H1 (cell line): ENCODE results near the gene CARD16. TPM values are rescaled to one million over a fixed set of nuclear protein-coding genes. Genes with fewer than 3 reads are reported as not detected.

Experiments
- CTCF ChIA-PET: fragments of 300-600 bp; sonication (Branson Sonifier 250); formaldehyde crosslinking; loops from one replicate; lab custom pipeline; 2021; ENCODE audit not compliant: partially characterized antibody; lab: Charles Lee
- POLR2A ChIA-PET: fragments of 300-600 bp; sonication (Branson Sonifier 250); formaldehyde crosslinking; loops from one replicate; lab custom pipeline; 2021; ENCODE audit warnings: inconsistent platforms; ENCODE audit not compliant: partially characterized antibody; lab: Charles Lee
- DNase-seq, 2 experiments: peaks; one replicate each; pipeline versions ENCODE4 v3.0.0 to v3.0.0-alpha.2; 2010 to 2022; ENCODE audit warnings: low spot score in 2 of 2, low read depth in 1 of 2, mixed read lengths in 1 of 2
- FAIRE-seq: peaks from 2 replicates; lab custom pipeline; 2011; peaks lifted over from hg19 to GRCh38; lab: Jason Lieb, UNC
- H2AFZ ChIP-seq: 2 replicates; pipeline ENCODE4 v1.8.1; 2012; ENCODE audit warnings: low read length, inconsistent platforms
- H2AK5ac ChIP-seq: 2 replicates; pipeline ENCODE4 v1.6.1; 2013; ENCODE audit warnings: low read depth, low read length
- H2BK120ac ChIP-seq: replicated peaks from 2 replicates; pipeline ENCODE3; 2013; ENCODE audit warnings: low read depth, low read length, inconsistent platforms
- H2BK12ac ChIP-seq: 2 replicates; pipeline ENCODE4 v1.6.1; 2013; ENCODE audit warnings: low read depth, low read length
- H2BK15ac ChIP-seq: 2 replicates; pipeline ENCODE4 v1.6.1; 2013; ENCODE audit warnings: low read length
- H2BK20ac ChIP-seq: 2 replicates; pipeline ENCODE4 v1.6.1; 2013; ENCODE audit warnings: low read length
- H2BK5ac ChIP-seq: 2 replicates; pipeline ENCODE4 v1.6.1; 2013; ENCODE audit warnings: low read depth, low read length
- H3K14ac ChIP-seq: 2 replicates; pipeline ENCODE4 v1.6.1; 2013; ENCODE audit warnings: inconsistent platforms; ENCODE audit not compliant: insufficient read length
- H3K18ac ChIP-seq: 2 replicates; pipeline ENCODE4 v1.6.1; 2013; ENCODE audit warnings: low read length; ENCODE audit errors: extremely low read depth
- H3K23ac ChIP-seq: 2 replicates; pipeline ENCODE4 v1.6.1; 2013; ENCODE audit warnings: inconsistent platforms; ENCODE audit not compliant: insufficient read length
- H3K23me2 ChIP-seq: 2 replicates; pipeline ENCODE4 v1.6.1; 2013; ENCODE audit warnings: low read depth, low read length
- H3K27ac ChIP-seq: 2 replicates; pipeline ENCODE4 v1.6.1; 2011; ENCODE audit warnings: low read depth, low read length, inconsistent platforms
- H3K27me3 ChIP-seq, 4 experiments: replicated peaks in 1 of 4; 1 replicate in 1 of 4; 2 replicates in 3 of 4; pipeline versions ENCODE4 v1.6.1 to v1.8.1; 2011 to 2013; ENCODE audit warnings: low read length in 3 of 4, mild to moderate bottlenecking in 3 of 4, inconsistent platforms in 2 of 4, mixed read lengths in 2 of 4, moderate library complexity in 1 of 4; ENCODE audit not compliant: control insufficient read depth in 3 of 4, insufficient read depth in 3 of 4; ENCODE audit errors: extremely low read depth in 1 of 4
- H3K36me3 ChIP-seq, 4 experiments: 2 replicates each; pipeline versions ENCODE4 v1.6.1 to v1.8.1; 2011 to 2013; ENCODE audit warnings: mild to moderate bottlenecking in 4 of 4, low read length in 3 of 4, moderate library complexity in 2 of 4, control low read depth in 1 of 4, inconsistent platforms in 1 of 4; ENCODE audit not compliant: insufficient read depth in 4 of 4, control insufficient read depth in 2 of 4
- H3K4ac ChIP-seq: replicated peaks from 2 replicates; pipeline ENCODE3; 2013; ENCODE audit warnings: low read length, low read depth, mixed read lengths, inconsistent platforms; ENCODE audit not compliant: insufficient read length
- H3K4me1 ChIP-seq, 4 experiments: replicated peaks in 1 of 4; 1 replicate in 1 of 4; 2 replicates in 3 of 4; pipeline versions ENCODE4 v1.6.1 to v1.8.1; 2011 to 2013; ENCODE audit warnings: low read length in 3 of 4, inconsistent platforms in 2 of 4, mixed read lengths in 1 of 4; ENCODE audit not compliant: insufficient read depth in 4 of 4, control insufficient read depth in 3 of 4
- H3K4me2 ChIP-seq, 2 experiments: 2 replicates each; pipeline versions ENCODE4 v1.6.1 to v1.8.1; 2011 to 2013; ENCODE audit warnings: low read depth in 2 of 2, low read length in 2 of 2, control low read depth in 1 of 2, inconsistent platforms in 1 of 2, mild to moderate bottlenecking in 1 of 2; ENCODE audit not compliant: insufficient read depth in 1 of 2
- H3K4me3 ChIP-seq, 4 experiments: fragments of 200-600, 300-600 bp in 1 of 4; sonication (generic), shearing (Covaris generic), sonication (Bioruptor Twin) in 1 of 4; 2 replicates each; pipeline versions ENCODE4 v1.5.1 to v1.8.1; 2011 to 2016; ENCODE audit warnings: low read length in 4 of 4, low read depth in 3 of 4, control low read depth in 2 of 4, inconsistent platforms in 2 of 4, mild to moderate bottlenecking in 2 of 4, mixed read lengths in 1 of 4, moderate library complexity in 1 of 4; ENCODE audit not compliant: insufficient read depth in 2 of 4; ENCODE audit errors: extremely low read depth in 1 of 4
- H3K56ac ChIP-seq: replicated peaks from 2 replicates; pipeline ENCODE3; 2013; ENCODE audit warnings: low read depth, mild to moderate bottlenecking, mixed read lengths, low read length, inconsistent platforms; ENCODE audit not compliant: insufficient read length
- H3K79me1 ChIP-seq: 2 replicates; pipeline ENCODE4 v1.6.1; 2013; ENCODE audit warnings: low read depth, low read length, control low read depth
- H3K79me2 ChIP-seq, 2 experiments: 2 replicates each; pipeline versions ENCODE4 v1.6.1 to v1.8.1; 2012 to 2013; ENCODE audit warnings: low read length in 2 of 2, mild to moderate bottlenecking in 2 of 2, inconsistent platforms in 1 of 2; ENCODE audit not compliant: insufficient read depth in 2 of 2, control insufficient read depth in 1 of 2
- H3K9ac ChIP-seq, 4 experiments: replicated peaks in 1 of 4; 1 replicate in 1 of 4; 2 replicates in 3 of 4; pipeline versions ENCODE4 v1.6.1 to v1.8.1; 2011 to 2013; ENCODE audit warnings: low read depth in 3 of 4, low read length in 3 of 4, control low read depth in 2 of 4, mild to moderate bottlenecking in 2 of 4, moderate library complexity in 2 of 4, inconsistent platforms in 1 of 4; ENCODE audit errors: extremely low read depth in 1 of 4
- H3K9me3 ChIP-seq, 2 experiments: 2 replicates each; pipeline versions ENCODE4 v1.6.1 to v1.8.1; 2012 to 2013; ENCODE audit warnings: mild to moderate bottlenecking in 2 of 2, moderate library complexity in 2 of 2, control low read depth in 1 of 2, inconsistent platforms in 1 of 2, low read depth in 1 of 2, low read length in 1 of 2, mixed read lengths in 1 of 2; ENCODE audit not compliant: insufficient read depth in 2 of 2
- H4K20me1 ChIP-seq, 2 experiments: replicated peaks in 1 of 2; 2 replicates each; pipeline versions ENCODE3 to v1.8.1; 2011 to 2013; ENCODE audit warnings: inconsistent platforms in 2 of 2, low read length in 2 of 2, mild to moderate bottlenecking in 1 of 2; ENCODE audit not compliant: insufficient read depth in 2 of 2, control insufficient read depth in 1 of 2
- H4K5ac ChIP-seq: 2 replicates; pipeline ENCODE4 v1.6.1; 2013; ENCODE audit warnings: low read length, low read depth, mixed read lengths, inconsistent platforms; ENCODE audit not compliant: insufficient read length
- H4K8ac ChIP-seq: 2 replicates; pipeline ENCODE4 v1.8.0; 2013; ENCODE audit warnings: mild to moderate bottlenecking, moderate library complexity, low read length, inconsistent platforms; ENCODE audit not compliant: insufficient read depth; ENCODE audit errors: extremely low read depth
- H4K91ac ChIP-seq: replicated peaks from 2 replicates; pipeline ENCODE3; 2013; ENCODE audit warnings: low read length, mixed read lengths, inconsistent platforms; ENCODE audit not compliant: insufficient read length
- BCL11A ChIP-seq, 2 experiments: IDR thresholded peaks; one replicate each; pipeline ENCODE4 v1.6.1; 2011; ENCODE audit warnings: low read depth in 2 of 2, low read length in 2 of 2, mild to moderate bottlenecking in 2 of 2
- CTBP2 ChIP-seq: IDR thresholded peaks from 2 replicates; pipeline ENCODE4 v1.7.0; 2011; ENCODE audit warnings: borderline replicate concordance, mild to moderate bottlenecking, moderate library complexity, mixed read lengths, low read length; ENCODE audit not compliant: insufficient read depth, insufficient read length
- EP300 ChIP-seq, 2 experiments: IDR thresholded peaks; 1 replicate in 1 of 2; 2 replicates in 1 of 2; pipeline ENCODE4 v1.6.1; 2011 to 2012; ENCODE audit warnings: low read depth in 2 of 2, low read length in 2 of 2, mild to moderate bottlenecking in 2 of 2, borderline replicate concordance in 1 of 2, inconsistent platforms in 1 of 2, moderate library complexity in 1 of 2
- GABPA ChIP-seq: IDR thresholded peaks from 2 replicates; pipeline ENCODE4 v1.6.1; 2011; ENCODE audit warnings: mild to moderate bottlenecking, low read length, moderate library complexity, borderline replicate concordance; ENCODE audit not compliant: insufficient read depth
- KDM1A ChIP-seq: fragments of 200-600, 300-600 bp; sonication (generic); IDR thresholded peaks from 2 replicates; pipeline ENCODE4 v1.7.1; 2016; ENCODE audit warnings: mild to moderate bottlenecking, low read length, borderline replicate concordance
- KDM5A ChIP-seq: fragments of 200-600 bp; IDR thresholded peaks from 2 replicates; pipeline ENCODE4 v1.7.1; 2012; ENCODE audit warnings: mild to moderate bottlenecking, low read length, inconsistent platforms, mixed read lengths
- MAFK ChIP-seq: IDR thresholded peaks from 2 replicates; pipeline ENCODE4 v1.6.1; 2012; ENCODE audit warnings: low read depth, mild to moderate bottlenecking, improper control_type of control experiment, low read length
- POLR2A ChIP-seq, 2 experiments: IDR thresholded peaks; 1 replicate in 1 of 2; 2 replicates in 1 of 2; pipeline ENCODE4 v1.6.1; 2011; ENCODE audit warnings: low read depth in 2 of 2, low read length in 2 of 2, mild to moderate bottlenecking in 2 of 2; ENCODE audit errors: control extremely low read depth in 1 of 2
- SP2 ChIP-seq: IDR thresholded peaks from 2 replicates; pipeline ENCODE4 v1.6.1; 2012; ENCODE audit warnings: mild to moderate bottlenecking, low read length, inconsistent platforms
- SP4 ChIP-seq: IDR thresholded peaks from 2 replicates; pipeline ENCODE4 v1.6.1; 2012; ENCODE audit warnings: low read length, inconsistent platforms
- SUZ12 ChIP-seq: fragments of 200-600 bp; sonication (generic); IDR thresholded peaks from 2 replicates; pipeline ENCODE4 v1.6.1; 2012; ENCODE audit warnings: mild to moderate bottlenecking, inconsistent platforms, low read length, moderate library complexity, mixed read lengths
- WGBS, 2 experiments: shearing (Covaris generic) in 1 of 2; methylation state at CpG; one replicate each; pipeline versions ENCODE4 v1.1.6 to v1.1.7; 2013 to 2015; ENCODE audit warnings: low lambda C conversion rate in 2 of 2, mixed read lengths in 2 of 2, inconsistent platforms in 1 of 2, low coverage in 1 of 2, missing lambda C conversion rate in 1 of 2; ENCODE audit not compliant: insufficient replicate concordance in 2 of 2, insufficient coverage in 1 of 2, insufficient read length in 1 of 2; ENCODE audit errors: extremely low coverage in 1 of 2, missing lambda C conversion rate in 1 of 2; 5-methylcytosine and 5-hydroxymethylcytosine counted together
- polyA plus RNA-seq, 7 experiments: library from polyadenylated mRNA; depleted of rRNA in 3 of 7; stranded (reverse) in 5 of 7; unstranded in 2 of 7; fragments of >200 nt in 5 of 7; fragments of 200-250 nt in 2 of 7; gene quantifications; 1 replicate in 5 of 7; 2 replicates in 1 of 7; 4 replicates in 1 of 7; pipeline versions ENCODE4 v1.2.1 to v1.2.3, GENCODE V29; 2011 to 2013; ENCODE audit warnings: missing spikeins in 2 of 7, mixed read lengths in 2 of 7
- total RNA-seq: library from RNA; stranded (reverse); fragmentation: NEBNext Ultra II Directional; extraction: Animal tissue kit (Norgen Biotek cat#: 25700); gene quantifications from 2 replicates; pipeline ENCODE4 v1.2.1, GENCODE V29; 2021
- TF ChIP-seq, protein P1 (sequence below): IDR thresholded peaks from 2 replicates; pipeline ENCODE4 v1.6.1; 2011; ENCODE audit warnings: low read length, improper control_type of control experiment
- TF ChIP-seq, protein P2 (sequence below): IDR thresholded peaks from 2 replicates; pipeline ENCODE4 v1.6.1; 2012; ENCODE audit warnings: inconsistent platforms

Gene CARD16
- total and polyA plus RNA-seq, 2 of the 8 experiments (the other 6 are each of a cell fraction or from before 2014, with no cell fraction given): not detected

DNA sequence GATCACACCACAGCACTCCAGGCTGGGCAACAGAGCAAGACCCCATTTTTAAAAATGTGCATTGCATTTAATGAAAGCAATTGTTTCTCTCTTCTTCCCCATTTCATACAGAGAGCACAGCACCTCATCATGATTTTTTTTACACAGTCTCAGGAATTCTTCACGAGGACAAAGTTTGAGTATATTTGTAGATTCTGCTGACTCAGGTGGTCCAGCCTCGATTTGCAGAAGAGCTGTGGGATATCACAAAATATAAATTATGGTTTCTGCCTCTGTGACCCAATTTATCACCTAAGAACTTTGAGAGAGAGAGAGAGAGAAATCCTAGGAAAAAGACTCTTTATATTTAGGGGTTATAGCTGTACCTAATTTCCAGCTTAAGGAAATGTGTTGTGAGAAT, 42.0 kb downstream of the CARD16 start:
- CTCF ChIA-PET: interaction anchor here (0.5 kb wide), 1 partner anchor 158 kb away, joined by 3 read pairs; no protein-coding TSS in a partner anchor
- FAIRE-seq: no peak
- no peak overlapping the region for H3K14ac ChIP-seq
- no peak for TF ChIP-seq BCL11A (IDR thresholded peaks at IDR 0.05; ENCODE audit: low read depth in 2 of 2, low read length in 2 of 2)
- no peak for TF ChIP-seq SP2
- TF ChIP-seq POLR2A (IDR thresholded peaks at IDR 0.05; ENCODE audit: control extremely low read depth in 1 of 2, low read depth in 2 of 2, low read length in 2 of 2): no peak
- no peak for TF ChIP-seq CTBP2
- TF ChIP-seq, protein P1, sequence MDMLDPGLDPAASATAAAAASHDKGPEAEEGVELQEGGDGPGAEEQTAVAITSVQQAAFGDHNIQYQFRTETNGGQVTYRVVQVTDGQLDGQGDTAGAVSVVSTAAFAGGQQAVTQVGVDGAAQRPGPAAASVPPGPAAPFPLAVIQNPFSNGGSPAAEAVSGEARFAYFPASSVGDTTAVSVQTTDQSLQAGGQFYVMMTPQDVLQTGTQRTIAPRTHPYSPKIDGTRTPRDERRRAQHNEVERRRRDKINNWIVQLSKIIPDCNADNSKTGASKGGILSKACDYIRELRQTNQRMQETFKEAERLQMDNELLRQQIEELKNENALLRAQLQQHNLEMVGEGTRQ: no peak
- TF ChIP-seq GABPA: no peak
- no peak for TF ChIP-seq KDM1A
- no peak for TF ChIP-seq SP4
- no peak for TF ChIP-seq EP300 (IDR thresholded peaks at IDR 0.05; ENCODE audit: borderline replicate concordance in 1 of 2, low read depth in 2 of 2, low read length in 2 of 2)
- TF ChIP-seq, protein P2, sequence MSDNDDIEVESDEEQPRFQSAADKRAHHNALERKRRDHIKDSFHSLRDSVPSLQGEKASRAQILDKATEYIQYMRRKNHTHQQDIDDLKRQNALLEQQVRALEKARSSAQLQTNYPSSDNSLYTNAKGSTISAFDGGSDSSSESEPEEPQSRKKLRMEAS: no peak
- TF ChIP-seq SUZ12: no peak
- TF ChIP-seq MAFK: no peak
- no peak for TF ChIP-seq KDM5A

More for the DNA sequence above, 42.0 kb downstream of the CARD16 start:
- Histone ChIP-seq H2AK5ac (no peak overlapping the region), H3K4me2 (no peak overlapping the region), H3K79me2 (no peaks in the 10 kb centered on the region), H3K18ac (no peak overlapping the region), H2BK120ac (no peak overlapping the region), H2AFZ (no peak overlapping the region), H4K5ac (no peak overlapping the region), H3K9ac (no peak overlapping the region), H3K27me3 (no peaks in the 10 kb centered on the region), H4K8ac (no peak overlapping the region), H2BK20ac (no peak overlapping the region), H3K23me2 (no peaks in the 10 kb centered on the region), H2BK12ac (no peak overlapping the region), H3K27ac (no peak overlapping the region), H3K36me3 (no peaks in the 10 kb centered on the region), H3K23ac (no peak overlapping the region), H3K4ac (no peak overlapping the region), H3K9me3 (no peaks in the 10 kb centered on the region), H4K20me1 (no peaks in the 10 kb centered on the region), H4K91ac (no peak overlapping the region), H3K56ac (no peak overlapping the region), H3K4me1 (no peaks in the 10 kb centered on the region), H3K79me1 (no peaks in the 10 kb centered on the region), H3K4me3 (no peak overlapping the region), H2BK5ac (no peak overlapping the region), H2BK15ac (no peak overlapping the region)
- DNase-seq: no peak
- 79% methylated on average over 2 of the region's 2 CpGs; no CpG with 5 or more reads in 1 of the 2 experiments for WGBS, 2 experiments
- POLR2A ChIA-PET: no interaction called here
